Right lobe of liver (tissue), 6 donors: ENCODE data around the gene HMG20B. TPM values are rescaled to one million over a fixed set of nuclear protein-coding genes. Genes with fewer than 3 reads are reported as not detected.
A peak's percentile ranks its signal among the peaks of the same experiment; 100 is the strongest.

Experiments
- ATAC-seq, 4 donors: fragments of 200-7000 bp; cut with Tn5 transposase; one replicate each; pipeline ENCODE4 v1.9.1; 2020; ENCODE audit warnings: mild to moderate bottlenecking in 4 of 4, moderate library complexity in 4 of 4
- DNase-seq, 3 donors: peaks; one replicate each; pipeline ENCODE4 v3.0.0-alpha.2; 2020
- H3K27ac ChIP-seq, 3 donors: fragments of 200-600 bp; one replicate each; pipeline ENCODE4 v1.8.0; 2022
- H3K27me3 ChIP-seq, 2 donors: fragments of 200-600 bp; one replicate each; pipeline ENCODE4 v1.8.0; 2022
- H3K36me3 ChIP-seq, 4 donors: fragments of 200-600 bp; sonication (generic) in 1 of 4; one replicate each; pipeline versions ENCODE4 v1.5.1 to v1.8.0; 2017 to 2022; ENCODE audit warnings: control low read depth in 1 of 4
- H3K4me1 ChIP-seq, 4 donors: fragments of 200-600 bp; sonication (generic) in 1 of 4; one replicate each; pipeline versions ENCODE4 v1.5.1 to v1.8.0; 2017 to 2022; ENCODE audit warnings: control low read depth in 1 of 4
- H3K4me3 ChIP-seq, 3 donors: fragments of 200-600 bp; one replicate each; pipeline ENCODE4 v1.8.0; 2022
- H3K9me3 ChIP-seq, 4 donors: fragments of 200-600 bp; sonication (generic) in 1 of 4; one replicate each; pipeline versions ENCODE4 v1.5.1 to v1.8.0; 2017 to 2022; ENCODE audit warnings: control low read depth in 1 of 4
- POLR2A ChIP-seq: fragments of 450-650 bp; IDR thresholded peaks from one replicate; pipeline ENCODE4 v1.6.1; 2017; ENCODE audit warnings: antibody characterized with exemption, mild to moderate bottlenecking
- WGBS: methylation state at CpG from one replicate; pipeline ENCODE4 v1.1.6; 2018; ENCODE audit warnings: low coverage, low lambda C conversion rate; ENCODE audit not compliant: insufficient coverage; ENCODE audit errors: missing lambda C conversion rate; 5-methylcytosine and 5-hydroxymethylcytosine counted together
- intact Hi-C, 2 donors: fragments of 100-400 bp; cut with DNase I; formaldehyde crosslinking; loops; one replicate each; pipeline versions ENCODE4 v1.11.2 to v1.14.1; 2022
- long read RNA-seq: library from polyadenylated mRNA; unstranded; transcript quantifications from one replicate; pipeline ENCODE4 v2.0.0, GENCODE V29; 2019
- total RNA-seq, 6 experiments: library from RNA; depleted of rRNA in 2 of 6; stranded (reverse); fragments of >200 nt in 2 of 6; fragmentation: NEBNext Ultra II Directional in 3 of 6; extraction: Animal tissue kit (Norgen Biotek cat#: 25700) in 3 of 6; gene quantifications; one replicate each; pipeline versions ENCODE4 v1.1.0 to v1.2.4, GENCODE V29; 2016 to 2023
- TF ChIP-seq, protein P1 (sequence below), 4 donors: fragments of 200-600 bp in 3 of 4; fragments of 450-650 bp in 1 of 4; IDR thresholded peaks; one replicate each; pipeline versions ENCODE4 v1.5.1 to v1.8.0; 2016 to 2022; ENCODE audit warnings: antibody characterized with exemption in 4 of 4, mild to moderate bottlenecking in 2 of 4
- donor health status: DM: no; HTN: yes; CAD: no.
- donor health status: DM: no; HTN: no; CAD: no.
- donor health status: DM: no; HTN: no; CAD: no.
- donor health status: DM: no; HTN: yes; CAD: no.
- donor health status: DM: no; HTN: yes; CAD: no.

The HMG20B gene
- 10 to 100 TPM; 30.7 to 58.6 (median 33.3) TPM for total RNA-seq
- long read RNA-seq, transcript HMG20B-202 (10 exons, 1,596 nt): major isoform, 8 of 14 reads
- long read RNA-seq, partial matches to known transcripts: 1 of 14 reads
- long read RNA-seq, other reads (novel, unspliced or antisense): 5 of 14 reads

DNA sequence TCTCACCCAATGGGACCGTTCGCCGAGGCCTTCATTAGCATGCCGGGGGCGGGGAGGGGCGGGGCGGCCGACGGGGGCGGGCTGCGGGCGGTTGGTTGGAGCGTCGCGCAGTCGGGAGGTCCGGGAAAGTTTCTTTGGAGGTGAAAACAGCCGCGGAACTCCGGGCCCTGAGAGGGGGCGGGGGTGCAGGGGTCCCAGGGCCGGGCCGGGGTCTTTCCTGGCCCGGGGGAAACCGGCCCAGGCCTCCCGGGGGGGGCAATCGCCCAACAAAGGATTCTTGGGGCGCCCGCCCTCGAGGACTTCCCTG is at the start of gene HMG20B:
Gene HMG20B, plus strand, starts transcription at position 90 of the 307 bp plus-strand sequence. CDS start 366 bp downstream, outside the sequence.
- TF ChIP-seq, protein P1, sequence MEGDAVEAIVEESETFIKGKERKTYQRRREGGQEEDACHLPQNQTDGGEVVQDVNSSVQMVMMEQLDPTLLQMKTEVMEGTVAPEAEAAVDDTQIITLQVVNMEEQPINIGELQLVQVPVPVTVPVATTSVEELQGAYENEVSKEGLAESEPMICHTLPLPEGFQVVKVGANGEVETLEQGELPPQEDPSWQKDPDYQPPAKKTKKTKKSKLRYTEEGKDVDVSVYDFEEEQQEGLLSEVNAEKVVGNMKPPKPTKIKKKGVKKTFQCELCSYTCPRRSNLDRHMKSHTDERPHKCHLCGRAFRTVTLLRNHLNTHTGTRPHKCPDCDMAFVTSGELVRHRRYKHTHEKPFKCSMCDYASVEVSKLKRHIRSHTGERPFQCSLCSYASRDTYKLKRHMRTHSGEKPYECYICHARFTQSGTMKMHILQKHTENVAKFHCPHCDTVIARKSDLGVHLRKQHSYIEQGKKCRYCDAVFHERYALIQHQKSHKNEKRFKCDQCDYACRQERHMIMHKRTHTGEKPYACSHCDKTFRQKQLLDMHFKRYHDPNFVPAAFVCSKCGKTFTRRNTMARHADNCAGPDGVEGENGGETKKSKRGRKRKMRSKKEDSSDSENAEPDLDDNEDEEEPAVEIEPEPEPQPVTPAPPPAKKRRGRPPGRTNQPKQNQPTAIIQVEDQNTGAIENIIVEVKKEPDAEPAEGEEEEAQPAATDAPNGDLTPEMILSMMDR (IDR thresholded peaks at IDR 0.05): no peak
- peak; percentile 20 for TF ChIP-seq POLR2A
- Histone ChIP-seq H3K27me3 (no peaks in the 10 kb centered on the region), H3K4me1 (peaks cover 0 to 6% (median 0%) of the 10 kb centered on the region in 4 donors), H3K9me3 (no peaks in the 10 kb centered on the region), H3K4me3 (peak within 1 kb of the TSS; percentile 79 to 96 (median 83)), H3K36me3 (no peaks in the 10 kb centered on the region), H3K27ac (peak within 1 kb of the TSS in 2 of 3 donors; percentile 60 to 69)
- ATAC-seq (no peak), DNase-seq (no peak)
- WGBS: 0% methylated on average over 4 of the region's 30 CpGs
- intact Hi-C loops: no loop called here

DNA sequence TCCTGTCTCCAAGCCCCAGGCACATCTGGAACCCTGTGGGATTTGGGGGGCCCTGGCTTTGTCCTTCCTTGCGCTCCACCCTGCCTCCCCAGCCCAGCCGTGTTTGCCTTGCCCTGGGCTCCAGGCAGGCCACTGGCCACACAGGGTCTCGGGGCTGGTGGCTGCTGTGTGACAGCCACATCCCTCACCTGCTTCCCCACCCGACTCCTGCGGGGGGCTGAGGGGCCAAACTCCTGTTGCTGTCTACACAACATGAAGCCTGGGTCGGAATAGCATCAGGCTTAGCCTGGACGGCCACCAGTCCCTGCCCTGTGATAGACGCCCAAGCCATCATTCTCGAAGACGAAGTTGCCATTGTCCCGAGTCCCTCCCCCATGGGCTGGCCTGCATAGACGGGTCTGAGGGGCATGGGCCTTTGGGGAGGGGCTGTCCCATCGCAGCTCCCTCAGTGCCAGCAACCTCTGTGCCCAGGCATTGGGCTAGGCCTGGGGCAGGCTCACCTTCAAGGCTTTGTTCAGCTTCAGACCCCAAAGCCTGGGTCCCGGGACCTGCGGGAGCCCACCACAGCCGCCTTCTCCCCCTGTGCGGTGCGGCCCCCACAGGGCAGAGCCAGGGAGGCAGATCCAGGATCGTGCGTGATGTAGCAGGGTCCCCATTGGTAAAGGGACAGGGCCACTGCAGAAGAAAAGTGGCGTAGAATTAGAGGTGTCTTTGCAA is 49.2 kb upstream of the HMG20B start:
- H3K36me3 ChIP-seq: peaks cover 5 to 39% (median 11%) of the 10 kb centered on the region in 4 donors
- ATAC-seq: no peak
- H3K4me1 ChIP-seq: peaks cover 0 to 15% (median under 1%) of the 10 kb centered on the region in 4 donors
- intact Hi-C loops: no loop called here
- no peak for DNase-seq
- H3K27me3 ChIP-seq: no peaks in the 10 kb centered on the region
- H3K27ac ChIP-seq: peak overlapping the region in 1 of 3 donors; percentile 33
- H3K4me3 ChIP-seq: no peak overlapping the region
- TF ChIP-seq, protein P1 (IDR thresholded peaks at IDR 0.05): no peak
- no peak for TF ChIP-seq POLR2A
- no peaks in the 10 kb centered on the region for H3K9me3 ChIP-seq
- 92% methylated on average over 2 of the region's 21 CpGs for WGBS

DNA sequence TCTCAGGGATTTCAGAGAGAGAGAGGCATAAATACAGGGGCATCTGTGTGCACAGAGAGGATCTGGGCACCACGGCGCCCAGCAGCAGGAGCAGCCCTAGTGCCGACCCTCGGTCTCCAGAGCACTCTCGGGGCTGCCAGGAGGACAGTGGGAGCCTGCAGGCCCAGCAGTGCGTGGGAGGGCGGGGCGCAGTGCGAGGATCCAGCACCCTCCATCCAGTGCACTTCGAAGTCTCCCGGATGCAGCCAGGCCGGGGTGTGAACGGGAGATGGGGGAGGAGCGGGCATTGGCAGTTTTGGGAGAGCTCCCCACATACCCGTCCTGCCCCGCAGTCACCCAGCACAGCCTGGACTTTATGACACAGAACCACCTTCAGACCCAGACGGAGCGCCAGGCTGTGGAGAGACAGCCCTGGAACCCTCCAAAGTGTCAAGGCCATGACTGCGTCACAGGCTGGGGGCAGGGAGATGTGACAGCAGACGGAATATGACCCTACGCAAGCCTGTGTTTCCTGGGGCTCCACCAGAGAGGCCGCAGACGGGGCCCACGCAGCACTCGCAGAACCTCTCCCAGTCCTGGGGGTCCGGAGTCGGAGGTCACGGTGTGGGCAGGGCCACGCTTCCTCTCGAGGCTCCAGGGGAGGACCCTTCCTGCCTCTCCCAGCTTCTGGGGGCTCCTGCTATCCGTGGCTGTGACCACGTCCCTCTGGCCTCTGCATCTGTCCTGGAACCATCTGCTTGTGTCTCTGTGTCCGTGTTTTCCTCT is 48.5 kb upstream of the HMG20B start:
- ATAC-seq (peak in 1 of 4 donors; percentile 82), DNase-seq (peak in 2 of 3 donors; percentile 16 to 70)
- 94% methylated on average over 6 of the region's 33 CpGs for WGBS
- intact Hi-C loops: no loop called here
- peak overlapping the region in 1 of 3 donors; percentile 33 for H3K27ac ChIP-seq
- no peaks in the 10 kb centered on the region for H3K27me3 ChIP-seq
- no peak overlapping the region for H3K4me3 ChIP-seq
- TF ChIP-seq POLR2A: no peak
- TF ChIP-seq, protein P1 (IDR thresholded peaks at IDR 0.05): no peak
- peaks cover 0 to 13% (median 0%) of the 10 kb centered on the region in 4 donors for H3K4me1 ChIP-seq
- H3K36me3 ChIP-seq: peaks cover 5 to 35% (median 11%) of the 10 kb centered on the region in 4 donors
- no peaks in the 10 kb centered on the region for H3K9me3 ChIP-seq

DNA sequence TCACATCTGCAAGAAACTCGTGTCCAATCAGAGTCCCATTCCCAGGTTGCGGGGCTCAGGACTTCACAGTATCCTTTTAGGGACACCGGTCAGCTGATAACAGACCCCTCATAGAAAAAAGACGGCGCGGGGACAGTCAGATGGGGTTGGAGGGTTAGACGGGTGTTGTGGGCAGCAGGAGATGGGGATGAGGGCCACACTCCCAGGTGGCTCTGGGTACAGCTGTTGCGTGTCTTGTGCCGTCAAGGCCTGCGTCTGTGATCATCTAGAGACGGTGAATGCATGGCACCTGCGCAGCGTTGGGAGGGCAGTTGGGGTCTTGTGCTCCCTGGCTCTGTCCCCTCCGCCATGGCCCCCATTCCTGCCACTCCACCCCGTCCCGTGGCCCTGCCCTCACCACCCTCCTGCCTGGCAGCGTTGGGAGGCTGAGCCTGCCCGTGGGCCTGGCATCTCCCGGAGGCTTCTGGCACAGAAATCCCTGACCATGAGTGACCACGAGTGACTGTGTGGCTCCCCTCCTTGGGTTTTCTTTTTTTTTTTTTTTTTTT is 47.8 kb upstream of the HMG20B start:
- Histone ChIP-seq H3K4me1 (peaks cover 0 to 13% (median 0%) of the 10 kb centered on the region in 4 donors), H3K27ac (no peak overlapping the region), H3K9me3 (no peaks in the 10 kb centered on the region), H3K36me3 (peaks cover 5 to 31% (median 11%) of the 10 kb centered on the region in 4 donors), H3K4me3 (no peak overlapping the region), H3K27me3 (no peaks in the 10 kb centered on the region)
- TF ChIP-seq, protein P1 (IDR thresholded peaks at IDR 0.05): no peak
- TF ChIP-seq POLR2A: no peak
- WGBS: 98% methylated on average over 6 of the region's 20 CpGs
- peak in 2 of 3 donors; percentile 19 to 52 for DNase-seq
- ATAC-seq: no peak
- intact Hi-C loops: no loop called here
